AG04449 (cell line): ENCODE data around the gene SYMPK.
"Not testable (repeated sequence)": the region's sequence is repeated elsewhere in the genome, so short reads cannot be mapped to it uniquely, and the experiment has no call there.

Experiments used
- CTCF ChIA-PET: fragments of 350-600 bp; formaldehyde crosslinking; extraction: SDS; loops from one replicate; lab custom pipeline; 2021; ENCODE audit warnings: antibody characterized with exemption; lab: Yijun Ruan, JAX
- POLR2A ChIA-PET: fragments of 400-600, 350-600 bp; formaldehyde crosslinking; extraction: SDS; loops from one replicate; lab custom pipeline; 2020; ENCODE audit warnings: antibody characterized with exemption, inconsistent platforms; lab: Yijun Ruan, JAX
- DNase-seq: peaks from one replicate; pipeline ENCODE4 v3.0.0-alpha.2; 2010; ENCODE audit warnings: low read depth, low spot score
- H3K4me3 ChIP-seq: 2 replicates; pipeline ENCODE4 v1.5.1; 2011; ENCODE audit warnings: low read depth, mild to moderate bottlenecking, control low read depth, low read length
- CTCF ChIP-seq: IDR thresholded peaks from one replicate; pipeline ENCODE4 v1.5.1; 2011; ENCODE audit warnings: mild to moderate bottlenecking, moderate library complexity, low read length, control low read depth, inconsistent platforms; ENCODE audit not compliant: insufficient read depth; ENCODE audit errors: missing control alignments

SYMPK gene

DNA sequence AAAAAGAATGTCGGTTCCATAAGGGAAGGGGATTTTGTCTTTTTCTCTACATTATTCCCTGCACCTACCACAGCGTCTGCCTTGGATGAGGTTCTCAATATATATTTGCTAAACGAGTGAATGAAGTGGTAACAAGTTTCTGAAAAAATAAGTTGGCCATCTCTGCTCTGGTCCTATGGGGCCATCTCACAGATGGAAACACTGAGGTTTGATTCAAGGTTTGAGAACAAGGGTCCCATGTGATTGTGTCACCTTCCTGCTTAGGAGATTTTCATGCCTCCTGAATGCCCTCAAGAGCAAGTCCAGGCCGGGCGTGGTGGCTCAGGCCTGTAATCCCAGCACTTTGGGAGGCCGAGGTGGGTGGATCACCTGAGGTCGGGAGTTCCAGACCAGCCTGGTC, 36.3 kb upstream of the SYMPK start:
- ChIA-PET CTCF (no interaction called here), POLR2A (no interaction called here)
- no peak for TF ChIP-seq CTCF
- DNase-seq: no peak
- H3K4me3 ChIP-seq: no peak overlapping the region

DNA sequence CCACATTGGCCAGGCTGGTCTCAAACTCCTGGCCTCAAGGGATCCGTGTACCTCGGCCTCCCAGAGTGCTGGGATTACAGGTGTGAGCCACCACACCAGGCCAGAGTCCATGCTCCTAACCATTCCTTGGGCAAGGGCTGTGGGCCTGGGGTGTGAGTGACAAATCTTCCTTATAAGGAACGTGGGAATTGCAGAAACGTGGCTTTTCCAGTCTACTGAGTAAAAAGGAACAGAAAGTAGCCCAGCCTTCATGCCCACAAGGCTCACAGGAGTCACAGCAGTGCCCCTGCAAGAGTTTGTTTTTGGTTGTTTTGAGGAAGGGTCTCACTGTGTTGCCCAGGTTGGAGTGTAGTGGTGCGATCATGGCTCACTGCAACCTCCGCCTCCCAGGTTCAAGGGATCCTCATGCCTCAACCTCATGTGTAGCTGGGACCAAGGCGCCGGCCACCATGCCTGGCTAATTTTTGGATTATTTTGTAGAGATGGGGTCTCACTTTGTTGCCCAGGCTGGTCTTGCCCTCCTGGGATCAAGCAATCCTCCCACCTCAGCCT, 34.4 kb upstream of the SYMPK start:
- no peak for DNase-seq
- TF ChIP-seq CTCF: no peak
- no peak overlapping the region for H3K4me3 ChIP-seq
- CTCF ChIA-PET: interaction anchor here (0.8 kb wide), 1 partner anchor 119 kb away, joined by 3 read pairs; no protein-coding TSS in a partner anchor
- POLR2A ChIA-PET: no interaction called here

DNA sequence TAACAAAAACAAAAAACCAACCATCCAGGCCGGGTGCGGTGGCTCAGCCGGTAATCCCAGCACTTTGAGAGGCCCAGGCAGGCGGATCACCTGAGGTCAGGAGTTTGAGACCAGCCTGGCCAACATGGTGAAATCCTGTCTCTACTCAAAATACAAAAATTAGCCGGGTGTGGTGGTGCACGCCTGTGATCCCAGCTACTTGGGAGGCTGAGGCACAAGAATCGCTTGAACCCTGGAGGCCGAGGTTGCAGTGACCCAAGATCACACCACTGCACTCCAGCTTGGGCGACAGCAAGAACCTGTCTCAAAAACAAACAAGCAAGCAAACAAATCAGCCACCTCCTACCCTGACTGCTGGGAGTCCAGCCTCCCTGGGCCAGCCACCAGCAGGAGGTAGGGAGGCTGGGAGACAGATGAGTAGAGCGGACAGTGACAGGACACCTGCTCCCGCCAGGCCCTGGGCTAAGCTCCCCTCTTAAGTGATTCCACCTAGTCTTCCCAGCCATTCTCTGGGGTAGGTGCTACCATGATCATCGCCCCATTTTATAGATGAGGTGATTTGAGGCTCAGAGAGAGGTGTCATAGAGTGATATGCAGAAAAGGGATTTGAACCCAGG, 33.1 kb upstream of the SYMPK start:
- CTCF ChIA-PET, H3K4me3 ChIP-seq, DNase-seq, POLR2A ChIA-PET: not testable (repeated sequence)

GRCh38 chr19:45895519-45895972, 32.6 kb upstream of the SYMPK start:
- TF ChIP-seq CTCF: no peak
- no peak overlapping the region for H3K4me3 ChIP-seq
- CTCF ChIA-PET: no interaction called here
- no peak for DNase-seq
- POLR2A ChIA-PET: no interaction called here

GRCh38 chr19:45890877-45891276, 27.9 kb upstream of the SYMPK start:
- ChIA-PET POLR2A (no interaction called here), CTCF (interaction anchor here (1.5 to 2.6 kb wide), 2 partner anchors 8 to 74 kb away, joined by 4 to 14 read pairs; no protein-coding TSS in a partner anchor)
- no peak overlapping the region for H3K4me3 ChIP-seq
- no peak for DNase-seq
- TF ChIP-seq CTCF: no peak

DNA sequence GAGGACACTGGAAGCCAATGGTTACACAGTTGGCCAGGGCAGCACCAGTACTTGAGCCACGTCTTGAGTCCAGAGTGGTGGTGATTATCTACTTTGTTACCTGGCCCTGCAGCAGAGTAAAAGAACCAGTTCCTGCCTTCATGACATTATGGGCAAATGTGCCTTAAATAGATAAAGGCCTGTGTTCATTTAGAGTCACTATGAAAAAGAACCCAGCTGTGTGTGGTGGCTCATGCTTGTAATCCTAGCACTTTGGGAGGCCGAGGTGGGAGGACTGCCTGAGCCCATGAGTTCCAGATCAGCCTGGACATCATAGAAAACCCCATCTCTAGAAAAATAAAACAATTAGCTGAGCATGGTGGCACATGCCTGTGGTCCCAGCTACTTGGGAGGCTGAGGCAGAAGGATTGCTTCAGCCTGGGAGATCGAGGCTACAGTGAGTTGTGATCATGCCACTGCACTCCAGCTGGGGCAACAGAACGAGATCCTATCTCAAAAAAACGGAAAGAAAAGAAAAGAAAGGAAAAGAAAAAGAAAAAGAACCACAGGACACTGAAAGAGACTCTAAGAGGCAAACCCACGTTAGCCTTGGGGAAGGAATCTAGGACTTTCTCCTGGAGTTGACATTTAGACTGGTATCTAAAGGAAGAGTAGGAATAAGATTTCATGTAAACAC, 26.4 kb upstream of the SYMPK start:
- no peak for DNase-seq
- no peak for TF ChIP-seq CTCF
- H3K4me3 ChIP-seq: no peak overlapping the region
- POLR2A ChIA-PET: no interaction called here
- CTCF ChIA-PET: interaction anchor here (1.5 kb wide), 1 partner anchor 73 kb away, joined by 4 read pairs; no protein-coding TSS in a partner anchor
